SK-N-SH (cell line): ENCODE results near the gene MINK1. TPM values are rescaled to one million over a fixed set of nuclear protein-coding genes. Genes with fewer than 3 reads are reported as not detected.

Experiments used
- CTCF ChIA-PET: fragments of 300-600, 350-600 bp; formaldehyde crosslinking; extraction: SDS; loops from one replicate; lab custom pipeline; 2021; lab: Yijun Ruan, JAX
- POLR2A ChIA-PET: fragments of 350-600 bp; sonication (Branson Sonifier 250); formaldehyde crosslinking; extraction: SDS; loops from one replicate; lab custom pipeline; 2020; ENCODE audit warnings: antibody characterized with exemption, inconsistent platforms; lab: Yijun Ruan, JAX
- DNase-seq: peaks from one replicate; pipeline ENCODE4 v3.0.0; 2012
- H2AFZ ChIP-seq: fragments of 200-600 bp; sonication (generic); 2 replicates; pipeline ENCODE4 v1.8.1; 2016; ENCODE audit warnings: antibody characterized with exemption, mild to moderate bottlenecking, low read depth
- H3F3A ChIP-seq: fragments of 200-600 bp; sonication (generic); replicated peaks from 2 replicates; pipeline ENCODE3; 2016; ENCODE audit warnings: antibody characterized with exemption, mild to moderate bottlenecking; ENCODE audit not compliant: insufficient read depth
- H3K27ac ChIP-seq, 2 experiments: fragments of 200-500 bp in 1 of 2; fragments of 200-600 bp in 1 of 2; sonication (Bioruptor generic) in 1 of 2; sonication (generic), shearing (Covaris generic) in 1 of 2; 2 replicates each; pipeline versions ENCODE4 v1.5.1 to v1.6.1; 2014 to 2016; ENCODE audit warnings: low read depth in 2 of 2, inconsistent platforms in 1 of 2, low read length in 1 of 2, mild to moderate bottlenecking in 1 of 2, mixed read lengths in 1 of 2
- H3K27me3 ChIP-seq: fragments of 200-600 bp; sonication (generic), shearing (Covaris generic); 2 replicates; pipeline ENCODE4 v1.6.1; 2016; ENCODE audit warnings: mixed run types; ENCODE audit not compliant: insufficient read depth
- H3K36me3 ChIP-seq, 2 experiments: fragments of 200-500 bp in 1 of 2; fragments of 200-600 bp in 1 of 2; sonication (Bioruptor generic) in 1 of 2; sonication (generic) in 1 of 2; replicated peaks in 1 of 2; 2 replicates each; pipeline versions ENCODE3 to v1.5.1; 2014 to 2016; ENCODE audit warnings: low read length in 1 of 2, mild to moderate bottlenecking in 1 of 2; ENCODE audit not compliant: insufficient read depth in 2 of 2, control insufficient read depth in 1 of 2
- H3K4me1 ChIP-seq, 2 experiments: fragments of 200-500 bp in 1 of 2; fragments of 200-600 bp in 1 of 2; sonication (Bioruptor generic) in 1 of 2; sonication (generic), shearing (Covaris generic) in 1 of 2; 2 replicates each; pipeline versions ENCODE4 v1.5.1 to v1.6.1; 2014 to 2016; ENCODE audit warnings: low read depth in 1 of 2, low read length in 1 of 2, mixed run types in 1 of 2; ENCODE audit not compliant: insufficient read depth in 2 of 2, control insufficient read depth in 1 of 2
- H3K4me2 ChIP-seq: fragments of 200-600 bp; sonication (generic), shearing (Covaris generic); 2 replicates; pipeline ENCODE4 v1.6.1; 2017; ENCODE audit warnings: mixed run types
- H3K4me3 ChIP-seq, 2 experiments: fragments of 200-500 bp in 1 of 2; fragments of 200-600 bp in 1 of 2; sonication (Bioruptor generic) in 1 of 2; sonication (generic), shearing (Covaris generic) in 1 of 2; 2 replicates each; pipeline versions ENCODE4 v1.5.1 to v1.8.1; 2014 to 2016; ENCODE audit warnings: low read depth in 2 of 2, inconsistent platforms in 1 of 2, low read length in 1 of 2, mild to moderate bottlenecking in 1 of 2, mixed read lengths in 1 of 2, moderate library complexity in 1 of 2
- H3K79me2 ChIP-seq: fragments of 200-600 bp; sonication (generic); 2 replicates; pipeline ENCODE4 v1.8.1; 2017; ENCODE audit warnings: mild to moderate bottlenecking; ENCODE audit not compliant: insufficient read depth
- H3K9ac ChIP-seq: fragments of 200-600 bp; sonication (generic); 2 replicates; pipeline ENCODE4 v1.6.1; 2017; ENCODE audit warnings: mixed run types
- H3K9me2 ChIP-seq: fragments of 200-600 bp; sonication (generic); 2 replicates; pipeline ENCODE4 v1.6.1; 2017; ENCODE audit warnings: mixed run types
- H3K9me3 ChIP-seq: fragments of 200-600 bp; sonication (generic); 2 replicates; pipeline ENCODE4 v1.6.1; 2017; ENCODE audit warnings: mixed run types, mild to moderate bottlenecking, moderate library complexity
- H4K20me1 ChIP-seq: fragments of 200-600 bp; sonication (generic); 2 replicates; pipeline ENCODE4 v1.6.1; 2017; ENCODE audit warnings: mild to moderate bottlenecking, mixed run types; ENCODE audit not compliant: insufficient read depth
- CTCF ChIP-seq: fragments of 200-600 bp; sonication (generic); IDR thresholded peaks from 2 replicates; pipeline ENCODE4 v1.6.1; 2017; ENCODE audit warnings: antibody characterized with exemption, mild to moderate bottlenecking, moderate library complexity
- FOSL2 ChIP-seq: IDR thresholded peaks from 2 replicates; pipeline ENCODE4 v1.4.0; 2012; ENCODE audit warnings: low read depth, mild to moderate bottlenecking, moderate library complexity, borderline replicate concordance
- FOXJ3 ChIP-seq: sonication (generic); formaldehyde crosslinking; IDR thresholded peaks from 2 replicates; pipeline ENCODE4 v1.5.1; 2020; ENCODE audit warnings: mild to moderate bottlenecking, missing genetic modification reagents
- FOXM1 ChIP-seq: IDR thresholded peaks from 2 replicates; pipeline ENCODE4 v1.4.0; 2012; ENCODE audit warnings: low read depth, mild to moderate bottlenecking
- JUND ChIP-seq: IDR thresholded peaks from 2 replicates; pipeline ENCODE4 v1.4.0; 2012
- MAX ChIP-seq: IDR thresholded peaks from 2 replicates; pipeline ENCODE4 v1.4.0; 2012; ENCODE audit warnings: low read depth
- MEF2A ChIP-seq: IDR thresholded peaks from 2 replicates; pipeline ENCODE4 v1.4.0; 2012; ENCODE audit warnings: low read depth, borderline replicate concordance
- MXI1 ChIP-seq: IDR thresholded peaks from 2 replicates; pipeline ENCODE4 v1.6.1; 2012; ENCODE audit warnings: mild to moderate bottlenecking, low read depth, low read length, improper control_type of control experiment
- NFIC ChIP-seq: IDR thresholded peaks from 2 replicates; pipeline ENCODE4 v1.4.0; 2012; ENCODE audit warnings: borderline replicate concordance
- POLR2AphosphoS5 ChIP-seq: IDR thresholded peaks from 2 replicates; pipeline ENCODE4 v1.6.1; 2012; ENCODE audit warnings: low read depth, low read length
- RAD21 ChIP-seq: IDR thresholded peaks from 2 replicates; pipeline ENCODE4 v1.6.1; 2012; ENCODE audit warnings: mild to moderate bottlenecking, low read length
- REST ChIP-seq: IDR thresholded peaks from 2 replicates; pipeline ENCODE4 v1.6.1; 2012; ENCODE audit warnings: mild to moderate bottlenecking, low read depth, low read length, moderate library complexity
- RFX5 ChIP-seq: IDR thresholded peaks from 2 replicates; pipeline ENCODE4 v1.6.1; 2012; ENCODE audit warnings: mild to moderate bottlenecking, improper control_type of control experiment, low read length
- RXRA ChIP-seq: IDR thresholded peaks from 2 replicates; pipeline ENCODE4 v1.4.0; 2012; ENCODE audit warnings: low read depth, mild to moderate bottlenecking, borderline replicate concordance
- SIN3A ChIP-seq: IDR thresholded peaks from 2 replicates; pipeline ENCODE4 v1.6.1; 2012; ENCODE audit warnings: low read depth, mild to moderate bottlenecking, low read length, moderate library complexity, borderline replicate concordance
- SMC3 ChIP-seq: IDR thresholded peaks from 2 replicates; pipeline ENCODE4 v1.6.1; 2012; ENCODE audit warnings: low read depth, low read length, improper control_type of control experiment
- TAF1 ChIP-seq: IDR thresholded peaks from 2 replicates; pipeline ENCODE4 v1.6.1; 2012; ENCODE audit warnings: low read depth, mild to moderate bottlenecking, low read length, moderate library complexity, borderline replicate concordance
- TCF12 ChIP-seq: IDR thresholded peaks from 2 replicates; pipeline ENCODE4 v1.4.0; 2012
- USF2 ChIP-seq: fragments of 150-350 bp; IDR thresholded peaks from 2 replicates; pipeline ENCODE4 v1.6.1; 2017; ENCODE audit warnings: antibody characterized with exemption, low read length, low read depth, borderline replicate concordance
- YY1 ChIP-seq: IDR thresholded peaks from 2 replicates; pipeline ENCODE4 v1.4.0; 2012; ENCODE audit warnings: low read depth, mild to moderate bottlenecking
- WGBS: methylation state at CpG from one replicate; pipeline ENCODE4 v1.1.6; 2017; ENCODE audit warnings: low lambda C conversion rate; 5-methylcytosine and 5-hydroxymethylcytosine counted together
- polyA plus RNA-seq, 3 experiments: library from polyadenylated mRNA; depleted of rRNA; stranded (reverse); fragments of >200 nt; gene quantifications; 2 replicates each; pipeline ENCODE4 v1.2.3, GENCODE V29; 2012

The MINK1 gene
- polyA plus RNA-seq, 1 of the 3 experiments (the other 2 are of a cell fraction) = 64.7 TPM

GRCh38 chr17:4850246-4850645 is 17.1 kb downstream of the MINK1 start (continued):
- TF ChIP-seq MAX (no peak), CTCF (no peak), USF2 (no peak), MXI1 (no peak), YY1 (no peak), SIN3A (no peak), FOSL2 (no peak), RXRA (no peak), RFX5 (no peak), MEF2A (no peak), TCF12 (no peak)

GRCh38 chr17:4851084-4851483 is 17.9 kb downstream of the MINK1 start:
- ChIA-PET CTCF (interaction anchor here (0.8 to 1.5 kb wide), 2 partner anchors 14 to 636 kb away, joined by 3 to 5 read pairs; no protein-coding TSS in a partner anchor), POLR2A (interaction anchor here (1.0 kb wide), 1 partner anchor 13 kb away, joined by 3 read pairs; no protein-coding TSS in a partner anchor)
- peaks cover 13% of the 10 kb centered on the region for H3F3A ChIP-seq
- no peak overlapping the region for H2AFZ ChIP-seq
- H3K36me3 ChIP-seq = no peaks in the 10 kb centered on the region
- TF ChIP-seq MAX (no peak), SMC3 (no peak), TAF1 (no peak), FOXJ3 (CRISPR knock-in tag) (no peak), POLR2AphosphoS5 (no peak), RAD21 (no peak), REST (no peak), JUND (no peak), FOXM1 (no peak), MEF2A (no peak), NFIC (no peak)
- H3K27ac ChIP-seq = no peak overlapping the region
- peaks cover 9 to 21% of the 10 kb centered on the region in 2 experiments; a peak in 2 of 4 replicates for H3K4me1 ChIP-seq
- peaks cover 60% of the 10 kb centered on the region for H3K79me2 ChIP-seq
- no peak overlapping the region for H3K4me3 ChIP-seq
- H3K9me3 ChIP-seq = no peaks in the 10 kb centered on the region
- H4K20me1 ChIP-seq = peaks cover 46% of the 10 kb centered on the region
- no peaks in the 10 kb centered on the region for H3K9me2 ChIP-seq
- no peak overlapping the region for H3K9ac ChIP-seq
- no peak overlapping the region for H3K4me2 ChIP-seq
- DNase-seq = no peak
- H3K27me3 ChIP-seq = no peaks in the 10 kb centered on the region
- 100% methylated on average over 3 of the region's 3 CpGs for WGBS
